Measurements from ENCODE around the gene TMUB1.

Gene TMUB1

GRCh38 chr7:151091003-151091402, 7.7 kb upstream of the TMUB1 start:
- no peak for DNase-seq (ENCODE audit: low spot score)
- peak overlapping the region; percentile 90; the same call in 1 of the 2 replicates for H3K27ac ChIP-seq
- no peak for TF ChIP-seq CTCF (conservative IDR thresholded peaks at IDR 0.05; ENCODE audit: low read depth)
- CTCF ChIA-PET, result interaction anchor here (1.0 kb wide), 1 partner anchor 82 kb away, joined by 3 read pairs; no protein-coding TSS in a partner anchor
- POLR2A ChIA-PET (ENCODE audit: low non-redundant PET), result no interaction called here

- peak overlapping the region; percentile 90 for H3K27ac ChIP-seq
- no peak for TF ChIP-seq CTCF (conservative IDR thresholded peaks at IDR 0.05; ENCODE audit: low read depth)
- ChIA-PET CTCF (interaction anchor here (0.6 to 3.7 kb wide), 7 partner anchors 18 to 181 kb away, joined by 3 to 17 read pairs (median 3); no protein-coding TSS in a partner anchor), POLR2A (ENCODE audit: low non-redundant PET) (no interaction called here)
- no peak for DNase-seq (ENCODE audit: low spot score)
Measured at GRCh38 chr7:151089893-151090730, 6.8 kb upstream of the TMUB1 start.

- DNase-seq (ENCODE audit: low spot score), result peak; percentile 21
- no peak for TF ChIP-seq CTCF (conservative IDR thresholded peaks at IDR 0.05; ENCODE audit: low read depth)
- ChIA-PET CTCF (interaction anchor here (0.6 to 3.7 kb wide), 2 partner anchors 22 to 56 kb away, joined by 4 to 17 read pairs; no protein-coding TSS in a partner anchor), POLR2A (ENCODE audit: low non-redundant PET) (no interaction called here)
- H3K27ac ChIP-seq, result peak overlapping the region; percentile 90
Measured at GRCh38 chr7:151088856-151089699, 5.8 kb upstream of the TMUB1 start.

GRCh38 chr7:151088019-151088855, 4.9 kb upstream of the TMUB1 start:
- H3K27ac ChIP-seq, result peak overlapping the region; percentile 90
- CTCF ChIA-PET, result interaction anchor here (1.3 to 3.7 kb wide), 2 partner anchors 23 to 71 kb away, joined by 3 to 17 read pairs; no protein-coding TSS in a partner anchor

GRCh38 chr7:151087245-151088018, 4.1 kb upstream of the TMUB1 start:
- H3K27ac ChIP-seq, result peak overlapping the region; percentile 90
- DNase-seq (ENCODE audit: low spot score), result peak; percentile 44
- CTCF ChIA-PET, result interaction anchor here (0.6 to 3.7 kb wide), 4 partner anchors 24 to 178 kb away, joined by 3 to 17 read pairs (median 3); no protein-coding TSS in a partner anchor
- POLR2A ChIA-PET (ENCODE audit: low non-redundant PET), result no interaction called here
- peak; percentile 76 for TF ChIP-seq CTCF (conservative IDR thresholded peaks at IDR 0.05; ENCODE audit: low read depth)

More at GRCh38 chr7:151088019-151088855, 4.9 kb upstream of the TMUB1 start:
- TF ChIP-seq CTCF (conservative IDR thresholded peaks at IDR 0.05; ENCODE audit: low read depth), result no peak
- POLR2A ChIA-PET (ENCODE audit: low non-redundant PET), result no interaction called here
- no peak for DNase-seq (ENCODE audit: low spot score)
